Measurements from ENCODE around the gene SLC26A9. TPM values are rescaled to one million over a fixed set of nuclear protein-coding genes. Genes with fewer than 3 reads are reported as not detected.

The SLC26A9 gene
- total and polyA plus RNA-seq, 2 donors (not counting 1 experiment from before 2014, with no cell fraction given), result not detected

DNA sequence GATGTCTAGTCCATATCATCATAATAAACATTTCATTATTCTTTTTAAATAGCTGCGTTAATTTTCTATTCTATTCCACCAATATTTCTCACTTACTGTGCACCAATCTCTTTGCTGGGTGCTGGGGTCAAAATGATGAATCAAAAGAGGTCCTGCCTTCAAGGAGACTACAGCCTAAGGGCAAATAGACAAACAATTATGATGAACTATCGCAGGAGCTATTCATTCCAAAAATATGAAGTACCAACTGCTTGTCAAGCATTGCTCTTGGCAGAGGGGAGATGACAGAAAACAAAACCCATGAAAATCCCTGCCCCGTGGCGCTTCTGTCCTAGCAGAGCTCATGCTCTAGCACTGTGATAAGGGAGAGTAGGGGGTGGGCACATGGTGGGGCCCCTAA lies 28.8 kb upstream of the SLC26A9 start:
- Mint-ChIP-seq H3K4me1 (no peaks in the 10 kb centered on the region), H3K9me3 (ENCODE audit: insufficient read depth) (no peaks in the 10 kb centered on the region), H3K27ac (no peak overlapping the region), H3K27me3 (no peaks in the 10 kb centered on the region), H3K4me3 (no peak overlapping the region)
- DNase-seq (no peak), ATAC-seq (ENCODE audit: low read depth) (no peak)
- no peaks in the 10 kb centered on the region for H3K36me3 ChIP-seq (replicated peaks in 1 of 2; ENCODE audit: control extremely low read depth in 1 of 2, control insufficient read depth in 1 of 2, extremely low read depth in 1 of 2, insufficient read depth in 2 of 2, low read length in 1 of 2)
- H4K20me1 ChIP-seq (ENCODE audit: control insufficient read depth, insufficient read depth, low read length, poor library complexity, severe bottlenecking), result no peaks in the 10 kb centered on the region
- no peak overlapping the region for H3K4me2 ChIP-seq (replicated peaks; ENCODE audit: low read depth, low read length, poor library complexity, severe bottlenecking)
- H3K4me1 ChIP-seq (ENCODE audit: control insufficient read depth in 2 of 2, insufficient read depth in 2 of 2, low read length in 2 of 2), result no peaks in the 10 kb centered on the region
- no peaks in the 10 kb centered on the region for H3K79me2 ChIP-seq (ENCODE audit: control insufficient read depth, insufficient read depth, low read length)
- TF ChIP-seq, protein P1, sequence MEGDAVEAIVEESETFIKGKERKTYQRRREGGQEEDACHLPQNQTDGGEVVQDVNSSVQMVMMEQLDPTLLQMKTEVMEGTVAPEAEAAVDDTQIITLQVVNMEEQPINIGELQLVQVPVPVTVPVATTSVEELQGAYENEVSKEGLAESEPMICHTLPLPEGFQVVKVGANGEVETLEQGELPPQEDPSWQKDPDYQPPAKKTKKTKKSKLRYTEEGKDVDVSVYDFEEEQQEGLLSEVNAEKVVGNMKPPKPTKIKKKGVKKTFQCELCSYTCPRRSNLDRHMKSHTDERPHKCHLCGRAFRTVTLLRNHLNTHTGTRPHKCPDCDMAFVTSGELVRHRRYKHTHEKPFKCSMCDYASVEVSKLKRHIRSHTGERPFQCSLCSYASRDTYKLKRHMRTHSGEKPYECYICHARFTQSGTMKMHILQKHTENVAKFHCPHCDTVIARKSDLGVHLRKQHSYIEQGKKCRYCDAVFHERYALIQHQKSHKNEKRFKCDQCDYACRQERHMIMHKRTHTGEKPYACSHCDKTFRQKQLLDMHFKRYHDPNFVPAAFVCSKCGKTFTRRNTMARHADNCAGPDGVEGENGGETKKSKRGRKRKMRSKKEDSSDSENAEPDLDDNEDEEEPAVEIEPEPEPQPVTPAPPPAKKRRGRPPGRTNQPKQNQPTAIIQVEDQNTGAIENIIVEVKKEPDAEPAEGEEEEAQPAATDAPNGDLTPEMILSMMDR (IDR thresholded peaks at IDR 0.05), result no peak
- ChIA-PET POLR2A (no interaction called here), CTCF (interaction anchor here (0.6 kb wide), 1 partner anchor 131 kb away, joined by 4 read pairs; no protein-coding TSS in a partner anchor)
- H3K27ac ChIP-seq (ENCODE audit: low read length in 2 of 2), result no peak overlapping the region
- intact Hi-C loops (cut with micrococcal nuclease), result no loop called here
- no peak overlapping the region for H3K4me3 ChIP-seq (ENCODE audit: control extremely low read depth in 1 of 5, extremely low read depth in 1 of 5, insufficient read depth in 1 of 5, low read depth in 2 of 5, low read length in 4 of 5)
- no peaks in the 10 kb centered on the region for H3K9me3 ChIP-seq (ENCODE audit: control extremely low read depth in 1 of 3, control insufficient read depth in 2 of 3, insufficient read depth in 1 of 3, low read length in 2 of 3)
- no peak overlapping the region for H2AFZ ChIP-seq (ENCODE audit: insufficient read depth, low read depth, low read length, poor library complexity, severe bottlenecking)
- H3K9ac ChIP-seq (ENCODE audit: low read length), result no peak overlapping the region
- H3K27me3 ChIP-seq (replicated peaks in 1 of 4; ENCODE audit: control extremely low read depth in 1 of 4, control insufficient read depth in 3 of 4, insufficient read depth in 4 of 4, low read length in 3 of 4), result no peaks in the 10 kb centered on the region
- 73% methylated on average over 3 of the region's 4 CpGs for WGBS (ENCODE audit: insufficient coverage)

GRCh38 chr1:205971082-205971481 lies 27.8 kb upstream of the SLC26A9 start:
- no peaks in the 10 kb centered on the region for H3K4me1 Mint-ChIP-seq
- ChIA-PET POLR2A (no interaction called here), CTCF (interaction anchor here (0.8 to 1.6 kb wide), 2 partner anchors 60 to 180 kb away, joined by 3 to 9 read pairs; no protein-coding TSS in a partner anchor)
- DNase-seq (no peak), ATAC-seq (ENCODE audit: low read depth) (no peak)
- H3K9me3 ChIP-seq (ENCODE audit: control extremely low read depth in 1 of 3, control insufficient read depth in 2 of 3, insufficient read depth in 1 of 3, low read length in 2 of 3), result no peaks in the 10 kb centered on the region
- H3K9me3 Mint-ChIP-seq (ENCODE audit: insufficient read depth), result no peaks in the 10 kb centered on the region
- H3K79me2 ChIP-seq (ENCODE audit: control insufficient read depth, insufficient read depth, low read length), result no peaks in the 10 kb centered on the region
- H3K4me1 ChIP-seq (ENCODE audit: control insufficient read depth in 2 of 2, insufficient read depth in 2 of 2, low read length in 2 of 2), result no peaks in the 10 kb centered on the region
- H3K4me2 ChIP-seq (replicated peaks; ENCODE audit: low read depth, low read length, poor library complexity, severe bottlenecking), result no peak overlapping the region
- H3K4me3 ChIP-seq (ENCODE audit: control extremely low read depth in 1 of 5, extremely low read depth in 1 of 5, insufficient read depth in 1 of 5, low read depth in 2 of 5, low read length in 4 of 5), result no peak overlapping the region
- no peaks in the 10 kb centered on the region for H3K27me3 ChIP-seq (replicated peaks in 1 of 4; ENCODE audit: control extremely low read depth in 1 of 4, control insufficient read depth in 3 of 4, insufficient read depth in 4 of 4, low read length in 3 of 4)
- no peak overlapping the region for H2AFZ ChIP-seq (ENCODE audit: insufficient read depth, low read depth, low read length, poor library complexity, severe bottlenecking)
- no peaks in the 10 kb centered on the region for H4K20me1 ChIP-seq (ENCODE audit: control insufficient read depth, insufficient read depth, low read length, poor library complexity, severe bottlenecking)
- no peaks in the 10 kb centered on the region for H3K27me3 Mint-ChIP-seq
- no peak overlapping the region for H3K27ac ChIP-seq (ENCODE audit: low read length in 2 of 2)
- intact Hi-C loops (cut with micrococcal nuclease), result no loop called here
- H3K36me3 ChIP-seq (replicated peaks in 1 of 2; ENCODE audit: control extremely low read depth in 1 of 2, control insufficient read depth in 1 of 2, extremely low read depth in 1 of 2, insufficient read depth in 2 of 2, low read length in 1 of 2), result no peaks in the 10 kb centered on the region
- H3K4me3 Mint-ChIP-seq, result no peak overlapping the region
- H3K27ac Mint-ChIP-seq, result no peak overlapping the region
- TF ChIP-seq, protein P1 (IDR thresholded peaks at IDR 0.05), result no peak
- TF ChIP-seq EZH2 (IDR thresholded peaks at IDR 0.05; ENCODE audit: borderline replicate concordance, insufficient read depth, low read depth, low read length, poor library complexity, severe bottlenecking), result no peak
- WGBS (ENCODE audit: insufficient coverage), result 67% methylated on average over 1 of the region's 4 CpGs
- no peak overlapping the region for H3K9ac ChIP-seq (ENCODE audit: low read length)
